ENCODE data around the gene ASCC3.
"Not testable (repeated sequence)": the region's sequence is repeated elsewhere in the genome, so short reads cannot be mapped to it uniquely, and the experiment has no call there.

ASCC3 gene

GRCh38 chr6:100905067-100905466 lies 23.9 kb upstream of the ASCC3 start:
- H3K4me1 ChIP-seq (ENCODE audit: control insufficient read depth in 1 of 2, insufficient read depth in 2 of 2, low read length in 2 of 2): no peaks in the 10 kb centered on the region
- H3K27me3 ChIP-seq (ENCODE audit: control insufficient read depth in 1 of 2, insufficient read depth in 2 of 2, low read length in 2 of 2): no peaks in the 10 kb centered on the region
- no peak overlapping the region for H3K27ac ChIP-seq (ENCODE audit: low read depth, low read length)
- H3K9me3 ChIP-seq (ENCODE audit: control insufficient read depth in 1 of 2, low read length in 2 of 2): no peaks in the 10 kb centered on the region
- H3K36me3 ChIP-seq (ENCODE audit: control insufficient read depth in 1 of 2, insufficient read depth in 2 of 2, low read length in 2 of 2): no peaks in the 10 kb centered on the region
- no peak overlapping the region for H3K9ac ChIP-seq (ENCODE audit: low read depth in 1 of 2, low read length in 2 of 2)
- no peak overlapping the region for H3K4me3 ChIP-seq (ENCODE audit: low read depth in 1 of 2, low read length in 2 of 2)

GRCh38 chr6:100904316-100904715 lies 23.2 kb upstream of the ASCC3 start:
- Histone ChIP-seq H3K27ac (ENCODE audit: low read depth, low read length) (no peak overlapping the region), H3K4me1 (ENCODE audit: control insufficient read depth in 1 of 2, insufficient read depth in 2 of 2, low read length in 2 of 2) (no peaks in the 10 kb centered on the region), H3K9me3 (ENCODE audit: control insufficient read depth in 1 of 2, low read length in 2 of 2) (no peaks in the 10 kb centered on the region), H3K27me3 (ENCODE audit: control insufficient read depth in 1 of 2, insufficient read depth in 2 of 2, low read length in 2 of 2) (no peaks in the 10 kb centered on the region), H3K36me3 (ENCODE audit: control insufficient read depth in 1 of 2, insufficient read depth in 2 of 2, low read length in 2 of 2) (no peaks in the 10 kb centered on the region), H3K4me3 (ENCODE audit: low read depth in 1 of 2, low read length in 2 of 2) (no peak overlapping the region), H3K9ac (ENCODE audit: low read depth in 1 of 2, low read length in 2 of 2) (no peak overlapping the region)

- H3K27me3 ChIP-seq (ENCODE audit: control insufficient read depth in 1 of 2, insufficient read depth in 2 of 2, low read length in 2 of 2): no peaks in the 10 kb centered on the region
- H3K9ac ChIP-seq (ENCODE audit: low read depth in 1 of 2, low read length in 2 of 2): no peak overlapping the region
- no peaks in the 10 kb centered on the region for H3K9me3 ChIP-seq (ENCODE audit: control insufficient read depth in 1 of 2, low read length in 2 of 2)
- no peak overlapping the region for H3K4me3 ChIP-seq (ENCODE audit: low read depth in 1 of 2, low read length in 2 of 2)
- no peaks in the 10 kb centered on the region for H3K4me1 ChIP-seq (ENCODE audit: control insufficient read depth in 1 of 2, insufficient read depth in 2 of 2, low read length in 2 of 2)
- no peak overlapping the region for H3K27ac ChIP-seq (ENCODE audit: low read depth, low read length)
- no peaks in the 10 kb centered on the region for H3K36me3 ChIP-seq (ENCODE audit: control insufficient read depth in 1 of 2, insufficient read depth in 2 of 2, low read length in 2 of 2)
These were observed 20.5 kb upstream of the ASCC3 start for GRCh38 chr6:100901582-100901981.

GRCh38 chr6:100899202-100899601 lies 18.1 kb upstream of the ASCC3 start:
- H3K36me3 ChIP-seq (ENCODE audit: control insufficient read depth in 1 of 2, insufficient read depth in 2 of 2, low read length in 2 of 2): no peaks in the 10 kb centered on the region
- H3K9ac ChIP-seq (ENCODE audit: low read depth in 1 of 2, low read length in 2 of 2): no peak overlapping the region
- H3K4me3 ChIP-seq (ENCODE audit: low read depth in 1 of 2, low read length in 2 of 2): no peak overlapping the region
- H3K4me1 ChIP-seq (ENCODE audit: control insufficient read depth in 1 of 2, insufficient read depth in 2 of 2, low read length in 2 of 2): no peaks in the 10 kb centered on the region
- H3K9me3 ChIP-seq (ENCODE audit: control insufficient read depth in 1 of 2, low read length in 2 of 2): no peaks in the 10 kb centered on the region
- H3K27me3 ChIP-seq (ENCODE audit: control insufficient read depth in 1 of 2, insufficient read depth in 2 of 2, low read length in 2 of 2): no peaks in the 10 kb centered on the region
- H3K27ac ChIP-seq (ENCODE audit: low read depth, low read length): no peak overlapping the region

GRCh38 chr6:100897671-100898070 lies 16.5 kb upstream of the ASCC3 start:
- Histone ChIP-seq H3K36me3 (ENCODE audit: control insufficient read depth in 1 of 2, insufficient read depth in 2 of 2, low read length in 2 of 2) (no peaks in the 10 kb centered on the region), H3K9ac (ENCODE audit: low read depth in 1 of 2, low read length in 2 of 2) (no peak overlapping the region), H3K4me1 (ENCODE audit: control insufficient read depth in 1 of 2, insufficient read depth in 2 of 2, low read length in 2 of 2) (no peaks in the 10 kb centered on the region), H3K9me3 (ENCODE audit: control insufficient read depth in 1 of 2, low read length in 2 of 2) (no peaks in the 10 kb centered on the region), H3K27ac (ENCODE audit: low read depth, low read length) (no peak overlapping the region), H3K4me3 (ENCODE audit: low read depth in 1 of 2, low read length in 2 of 2) (no peak overlapping the region), H3K27me3 (ENCODE audit: control insufficient read depth in 1 of 2, insufficient read depth in 2 of 2, low read length in 2 of 2) (no peaks in the 10 kb centered on the region)

- Histone ChIP-seq H3K9me3 (ENCODE audit: control insufficient read depth in 1 of 2, low read length in 2 of 2) (no peaks in the 10 kb centered on the region), H3K4me3 (ENCODE audit: low read depth in 1 of 2, low read length in 2 of 2) (no peak overlapping the region)
These were observed 12.6 kb upstream of the ASCC3 start for GRCh38 chr6:100893743-100894142.

GRCh38 chr6:100892693-100893092 lies 11.6 kb upstream of the ASCC3 start:
- no peak overlapping the region for H3K4me3 ChIP-seq (ENCODE audit: low read depth in 1 of 2, low read length in 2 of 2)
- H3K27ac ChIP-seq (ENCODE audit: low read depth, low read length): no peak overlapping the region
- no peaks in the 10 kb centered on the region for H3K4me1 ChIP-seq (ENCODE audit: control insufficient read depth in 1 of 2, insufficient read depth in 2 of 2, low read length in 2 of 2)
- H3K9me3 ChIP-seq (ENCODE audit: control insufficient read depth in 1 of 2, low read length in 2 of 2): no peaks in the 10 kb centered on the region
- H3K9ac ChIP-seq (ENCODE audit: low read depth in 1 of 2, low read length in 2 of 2): no peak overlapping the region
- H3K36me3 ChIP-seq (ENCODE audit: control insufficient read depth in 1 of 2, insufficient read depth in 2 of 2, low read length in 2 of 2): no peaks in the 10 kb centered on the region
- H3K27me3 ChIP-seq (ENCODE audit: control insufficient read depth in 1 of 2, insufficient read depth in 2 of 2, low read length in 2 of 2): no peaks in the 10 kb centered on the region

More at GRCh38 chr6:100893743-100894142, 12.6 kb upstream of the ASCC3 start:
- Histone ChIP-seq H3K9ac (ENCODE audit: low read depth in 1 of 2, low read length in 2 of 2) (no peak overlapping the region), H3K27ac (ENCODE audit: low read depth, low read length) (no peak overlapping the region), H3K27me3 (ENCODE audit: control insufficient read depth in 1 of 2, insufficient read depth in 2 of 2, low read length in 2 of 2) (no peaks in the 10 kb centered on the region), H3K36me3 (ENCODE audit: control insufficient read depth in 1 of 2, insufficient read depth in 2 of 2, low read length in 2 of 2) (no peaks in the 10 kb centered on the region), H3K4me1 (ENCODE audit: control insufficient read depth in 1 of 2, insufficient read depth in 2 of 2, low read length in 2 of 2) (no peaks in the 10 kb centered on the region)

- Histone ChIP-seq H3K9ac (ENCODE audit: low read depth in 1 of 2, low read length in 2 of 2) (no peak overlapping the region), H3K27ac (ENCODE audit: low read depth, low read length) (no peak overlapping the region), H3K9me3 (ENCODE audit: control insufficient read depth in 1 of 2, low read length in 2 of 2) (no peaks in the 10 kb centered on the region), H3K36me3 (ENCODE audit: control insufficient read depth in 1 of 2, insufficient read depth in 2 of 2, low read length in 2 of 2) (no peaks in the 10 kb centered on the region), H3K27me3 (ENCODE audit: control insufficient read depth in 1 of 2, insufficient read depth in 2 of 2, low read length in 2 of 2) (no peaks in the 10 kb centered on the region), H3K4me3 (ENCODE audit: low read depth in 1 of 2, low read length in 2 of 2) (no peak overlapping the region), H3K4me1 (ENCODE audit: control insufficient read depth in 1 of 2, insufficient read depth in 2 of 2, low read length in 2 of 2) (no peaks in the 10 kb centered on the region)
These were observed 11.0 kb upstream of the ASCC3 start for GRCh38 chr6:100892116-100892515.

GRCh38 chr6:100891079-100891478 lies 9.9 kb upstream of the ASCC3 start:
- Histone ChIP-seq H3K4me1 (ENCODE audit: control insufficient read depth in 1 of 2, insufficient read depth in 2 of 2, low read length in 2 of 2) (no peaks in the 10 kb centered on the region), H3K27ac (ENCODE audit: low read depth, low read length) (no peak overlapping the region), H3K9ac (ENCODE audit: low read depth in 1 of 2, low read length in 2 of 2) (no peak overlapping the region), H3K27me3 (ENCODE audit: control insufficient read depth in 1 of 2, insufficient read depth in 2 of 2, low read length in 2 of 2) (no peaks in the 10 kb centered on the region), H3K4me3 (ENCODE audit: low read depth in 1 of 2, low read length in 2 of 2) (no peak overlapping the region), H3K36me3 (ENCODE audit: control insufficient read depth in 1 of 2, insufficient read depth in 2 of 2, low read length in 2 of 2) (no peaks in the 10 kb centered on the region), H3K9me3 (ENCODE audit: control insufficient read depth in 1 of 2, low read length in 2 of 2) (no peaks in the 10 kb centered on the region)

GRCh38 chr6:100890646-100891045 lies 9.5 kb upstream of the ASCC3 start:
- H3K4me1 ChIP-seq (ENCODE audit: control insufficient read depth in 1 of 2, insufficient read depth in 2 of 2, low read length in 2 of 2); H3K9me3 ChIP-seq (ENCODE audit: control insufficient read depth in 1 of 2, low read length in 2 of 2); H3K27me3 ChIP-seq (ENCODE audit: control insufficient read depth in 1 of 2, insufficient read depth in 2 of 2, low read length in 2 of 2); H3K9ac ChIP-seq (ENCODE audit: low read depth in 1 of 2, low read length in 2 of 2); H3K27ac ChIP-seq (ENCODE audit: low read depth, low read length); H3K4me3 ChIP-seq (ENCODE audit: low read depth in 1 of 2, low read length in 2 of 2); H3K36me3 ChIP-seq (ENCODE audit: control insufficient read depth in 1 of 2, insufficient read depth in 2 of 2, low read length in 2 of 2): not testable (repeated sequence)

GRCh38 chr6:100889351-100889750 lies 8.2 kb upstream of the ASCC3 start:
- Histone ChIP-seq H3K4me1 (ENCODE audit: control insufficient read depth in 1 of 2, insufficient read depth in 2 of 2, low read length in 2 of 2) (no peaks in the 10 kb centered on the region), H3K36me3 (ENCODE audit: control insufficient read depth in 1 of 2, insufficient read depth in 2 of 2, low read length in 2 of 2) (no peaks in the 10 kb centered on the region), H3K9ac (ENCODE audit: low read depth in 1 of 2, low read length in 2 of 2) (no peak overlapping the region), H3K4me3 (ENCODE audit: low read depth in 1 of 2, low read length in 2 of 2) (no peak overlapping the region), H3K9me3 (ENCODE audit: control insufficient read depth in 1 of 2, low read length in 2 of 2) (no peaks in the 10 kb centered on the region), H3K27ac (ENCODE audit: low read depth, low read length) (no peak overlapping the region), H3K27me3 (ENCODE audit: control insufficient read depth in 1 of 2, insufficient read depth in 2 of 2, low read length in 2 of 2) (no peaks in the 10 kb centered on the region)

Measured in duodenal mucosa (tissue), 2 donors.